ENCODE data around the gene CYP26B1. TPM values are rescaled to one million over a fixed set of nuclear protein-coding genes. Genes with fewer than 3 reads are reported as not detected.

CYP26B1 gene
- total and polyA plus RNA-seq, 2 of the 8 experiments (the other 6 are each of a cell fraction or from before 2014, with no cell fraction given): 0.06 to 0.69 TPM

DNA sequence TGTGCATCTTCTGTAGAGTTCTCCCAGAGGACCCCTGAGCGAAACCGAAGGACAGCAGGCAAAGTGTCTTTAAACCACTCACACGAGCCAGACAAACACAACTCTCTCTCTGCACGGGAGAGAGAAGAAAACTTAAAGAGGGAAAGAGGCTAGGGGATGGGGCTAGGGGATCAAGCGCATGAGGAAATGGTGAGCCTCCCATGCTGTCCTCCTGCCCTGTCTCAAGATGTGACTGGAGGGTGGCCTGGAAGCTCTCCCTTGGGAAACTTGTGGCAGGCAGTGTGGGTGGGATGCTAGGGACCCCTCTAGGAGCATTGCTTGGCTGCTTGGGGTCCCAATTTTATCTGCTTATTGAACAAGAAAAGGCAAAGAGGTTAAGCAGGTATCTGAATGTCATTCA lies 44.5 kb downstream of the CYP26B1 start:
- Histone ChIP-seq H3K9me3 (ENCODE audit: insufficient read depth in 2 of 2, low read depth in 1 of 2, low read length in 1 of 2) (no peaks in the 10 kb centered on the region), H3K14ac (ENCODE audit: insufficient read length) (no peak overlapping the region), H2AK5ac (ENCODE audit: low read depth, low read length) (no peak overlapping the region), H2BK20ac (ENCODE audit: low read length) (no peak overlapping the region), H3K56ac (replicated peaks; ENCODE audit: insufficient read length, low read depth, low read length) (no peak overlapping the region), H3K27ac (ENCODE audit: low read depth, low read length) (no peak overlapping the region), H3K18ac (ENCODE audit: extremely low read depth, low read length) (no peak overlapping the region), H4K20me1 (replicated peaks in 1 of 2; ENCODE audit: control insufficient read depth in 1 of 2, insufficient read depth in 2 of 2, low read length in 2 of 2) (no peaks in the 10 kb centered on the region), H3K4me1 (replicated peaks in 1 of 4; ENCODE audit: control insufficient read depth in 3 of 4, insufficient read depth in 4 of 4, low read length in 3 of 4) (no peaks in the 10 kb centered on the region; a peak in 3 of 7 replicates), H2BK120ac (replicated peaks; ENCODE audit: low read depth, low read length) (no peak overlapping the region), H2BK12ac (ENCODE audit: low read depth, low read length) (no peak overlapping the region), H3K79me1 (ENCODE audit: low read depth, low read length) (no peaks in the 10 kb centered on the region), H2BK15ac (ENCODE audit: low read length) (no peak overlapping the region), H3K27me3 (replicated peaks in 1 of 4; ENCODE audit: control insufficient read depth in 3 of 4, extremely low read depth in 1 of 4, insufficient read depth in 3 of 4, low read length in 3 of 4) (no peaks in the 10 kb centered on the region), H4K5ac (ENCODE audit: insufficient read length, low read depth, low read length) (no peak overlapping the region), H3K9ac (replicated peaks in 1 of 4; ENCODE audit: extremely low read depth in 1 of 4, low read depth in 3 of 4, low read length in 3 of 4) (no peak overlapping the region), H3K23ac (ENCODE audit: insufficient read length) (no peak overlapping the region), H4K91ac (replicated peaks; ENCODE audit: insufficient read length, low read length) (no peak overlapping the region), H3K23me2 (ENCODE audit: low read depth, low read length) (no peaks in the 10 kb centered on the region), H3K36me3 (ENCODE audit: control insufficient read depth in 2 of 4, insufficient read depth in 4 of 4, low read length in 3 of 4) (no peaks in the 10 kb centered on the region), H4K8ac (ENCODE audit: extremely low read depth, insufficient read depth, low read length) (no peak overlapping the region), H3K4me2 (ENCODE audit: insufficient read depth in 1 of 2, low read depth in 2 of 2, low read length in 2 of 2) (no peak overlapping the region), H2BK5ac (ENCODE audit: low read depth, low read length) (no peak overlapping the region), H3K4me3 (ENCODE audit: extremely low read depth in 1 of 4, insufficient read depth in 2 of 4, low read depth in 3 of 4, low read length in 4 of 4) (no peak overlapping the region), H3K4ac (replicated peaks; ENCODE audit: insufficient read length, low read depth, low read length) (no peak overlapping the region), H3K79me2 (ENCODE audit: control insufficient read depth in 1 of 2, insufficient read depth in 2 of 2, low read length in 2 of 2) (no peaks in the 10 kb centered on the region), H2AFZ (ENCODE audit: low read length) (no peak overlapping the region)
- CTCF ChIA-PET (ENCODE audit: partially characterized antibody): interaction anchor here (0.9 to 4.8 kb wide), 6 partner anchors 9 to 511 kb away, joined by 3 to 40 read pairs (median 4); no protein-coding TSS in a partner anchor
- DNase-seq (ENCODE audit: low read depth in 1 of 2, low spot score in 2 of 2) (peak in 1 of 2 experiments; percentile 27), FAIRE-seq (no peak)
- POLR2A ChIA-PET (ENCODE audit: partially characterized antibody): no interaction called here
- WGBS, 2 experiments (ENCODE audit: extremely low coverage in 1 of 2, insufficient coverage in 1 of 2, insufficient read length in 1 of 2, insufficient replicate concordance in 2 of 2, low coverage in 1 of 2, low lambda C conversion rate in 2 of 2, missing lambda C conversion rate in 1 of 2): 86% methylated on average over 5 of the region's 5 CpGs; no CpG with 5 or more reads in 1 of the 2 experiments
- TF ChIP-seq BRCA1 (IDR thresholded peaks at IDR 0.05; ENCODE audit: low read depth, low read length) (no peak), POLR2A (IDR thresholded peaks at IDR 0.05; ENCODE audit: control extremely low read depth in 1 of 2, low read depth in 2 of 2, low read length in 2 of 2) (no peak), HDAC2 (IDR thresholded peaks at IDR 0.05; ENCODE audit: borderline replicate concordance in 1 of 2, low read depth in 2 of 2, low read length in 2 of 2) (no peak), BCL11A (IDR thresholded peaks at IDR 0.05; ENCODE audit: low read depth in 2 of 2, low read length in 2 of 2) (no peak), CREB1 (IDR thresholded peaks at IDR 0.05) (no peak), NANOG (IDR thresholded peaks at IDR 0.05; ENCODE audit: insufficient read depth, low read depth, low read length, poor library complexity, severe bottlenecking) (no peak), TBP (IDR thresholded peaks at IDR 0.05; ENCODE audit: low read depth, low read length) (no peak), KDM1A (IDR thresholded peaks at IDR 0.05; ENCODE audit: borderline replicate concordance, low read length) (no peak), RXRA (IDR thresholded peaks at IDR 0.05; ENCODE audit: insufficient read depth, low read depth, low read length) (no peak), RBBP5 (IDR thresholded peaks at IDR 0.05; ENCODE audit: borderline replicate concordance, low read depth, low read length) (no peak), NRF1 (IDR thresholded peaks at IDR 0.05; ENCODE audit: low read depth, low read length) (no peak), TAF7 (optimal IDR thresholded peaks at IDR 0.05; ENCODE audit: borderline replicate concordance, low read depth, low read length) (no peak), JUN (IDR thresholded peaks at IDR 0.05; ENCODE audit: low read depth, low read length) (no peak)

Measured in H1 (cell line).